ENCODE results near the gene LAYN. TPM values are rescaled to one million over a fixed set of nuclear protein-coding genes. Genes with fewer than 3 reads are reported as not detected.

The LAYN gene, protein sequence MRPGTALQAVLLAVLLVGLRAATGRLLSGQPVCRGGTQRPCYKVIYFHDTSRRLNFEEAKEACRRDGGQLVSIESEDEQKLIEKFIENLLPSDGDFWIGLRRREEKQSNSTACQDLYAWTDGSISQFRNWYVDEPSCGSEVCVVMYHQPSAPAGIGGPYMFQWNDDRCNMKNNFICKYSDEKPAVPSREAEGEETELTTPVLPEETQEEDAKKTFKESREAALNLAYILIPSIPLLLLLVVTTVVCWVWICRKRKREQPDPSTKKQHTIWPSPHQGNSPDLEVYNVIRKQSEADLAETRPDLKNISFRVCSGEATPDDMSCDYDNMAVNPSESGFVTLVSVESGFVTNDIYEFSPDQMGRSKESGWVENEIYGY
- 10 to 100 TPM in 1 of 4 donors, 1 to 10 TPM in 3; 3.3 to 12.6 (median 8.1) TPM for total RNA-seq
- polyA plus RNA-seq: 1 to 10 TPM in 2 of 3 donors, under 1 TPM in 1; 0.60 to 8.4 (median 6.3) TPM
- long read RNA-seq, donor 1, transcript LAYN-201 (7 exons, 2,066 nt): major isoform, 6 of 6 reads
- long read RNA-seq, donor 1, partial matches to known transcripts: 0 of 6 reads
- long read RNA-seq, donor 1, other reads (novel, unspliced or antisense): 0 of 6 reads
- long read RNA-seq, donor 2, transcript LAYN-201 (7 exons, 2,066 nt): major isoform, 11 of 13 reads
- long read RNA-seq, donor 2, partial matches to known transcripts: 0 of 13 reads
- long read RNA-seq, donor 2, other reads (novel, unspliced or antisense): 1 of 13 reads

GRCh38 chr11:111540114-111540936, at the start of gene LAYN:
LAYN (plus strand) TSS chr11:111540720; CDS start chr11:111540844, 124 bp downstream.
- H3K9me3 ChIP-seq: no peaks in the 10 kb centered on the region
- WGBS, 3 donors: 2 to 4% (median 3%) methylated on average over 52 to 70 of the region's 70 CpGs
- intact Hi-C loops (cut with DNase I): no loop called here
- H3K36me3 ChIP-seq (ENCODE audit: insufficient read depth in 1 of 2, low read depth in 1 of 2): peaks cover 0 to under 1% of the 10 kb centered on the region in 2 donors
- peak; percentile 56 to 69 for DNase-seq
- peak within 1 kb of the TSS; percentile 68 for H3K27ac ChIP-seq
- TF ChIP-seq CTCF (IDR thresholded peaks at IDR 0.05): no peak
- no peaks in the 10 kb centered on the region for H3K27me3 ChIP-seq (ENCODE audit: insufficient read depth in 3 of 3, low read length in 2 of 3)
- H3K4me3 ChIP-seq: peak within 1 kb of the TSS; percentile 76
- H3K4me1 ChIP-seq: peaks cover 8% of the 10 kb centered on the region
- peak; percentile 58 to 66 (median 60) for ATAC-seq

GRCh38 chr11:111494040-111494439, 46.5 kb upstream of the LAYN start:
- 68 to 84% (median 81%) methylated on average over 1 of the region's 1 CpG for WGBS, 3 donors
- H3K4me1 ChIP-seq: no peaks in the 10 kb centered on the region
- H3K36me3 ChIP-seq (ENCODE audit: insufficient read depth in 1 of 2, low read depth in 1 of 2): no peaks in the 10 kb centered on the region
- H3K4me3 ChIP-seq: no peak overlapping the region
- DNase-seq (no peak), ATAC-seq (no peak)
- no peak for TF ChIP-seq CTCF (IDR thresholded peaks at IDR 0.05)
- H3K27ac ChIP-seq: no peak overlapping the region
- H3K9me3 ChIP-seq: no peaks in the 10 kb centered on the region
- intact Hi-C loops (cut with DNase I): no loop called here
- no peaks in the 10 kb centered on the region for H3K27me3 ChIP-seq (ENCODE audit: insufficient read depth in 3 of 3, low read length in 2 of 3)

DNA sequence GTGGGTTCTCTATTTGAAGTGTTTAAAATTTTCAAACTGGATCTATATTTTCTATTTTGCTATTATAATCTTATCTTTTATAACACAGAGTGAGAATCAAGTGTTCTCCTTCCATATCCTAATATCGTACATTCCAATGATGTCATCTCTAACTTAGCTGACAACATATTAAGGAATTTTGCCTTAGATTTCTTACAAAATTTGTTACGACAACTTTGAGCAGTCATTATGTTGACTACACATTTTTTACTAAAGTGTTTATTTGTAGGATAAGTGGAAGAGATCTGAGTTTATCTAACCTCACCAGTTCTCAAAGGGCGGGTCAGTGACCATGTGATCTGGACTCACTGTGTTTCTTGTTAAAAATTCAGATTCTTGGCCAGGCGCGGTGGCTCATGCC, 41.0 kb upstream of the LAYN start:
- WGBS, 3 donors: 73 to 83% (median 79%) methylated on average over 5 of the region's 5 CpGs

GRCh38 chr11:111500481-111500880, 40.0 kb upstream of the LAYN start:
- no peak overlapping the region for H3K27ac ChIP-seq
- no peaks in the 10 kb centered on the region for H3K36me3 ChIP-seq (ENCODE audit: insufficient read depth in 1 of 2, low read depth in 1 of 2)
- no peak overlapping the region for H3K4me3 ChIP-seq
- intact Hi-C loops (cut with DNase I): no loop called here
- no peaks in the 10 kb centered on the region for H3K27me3 ChIP-seq (ENCODE audit: insufficient read depth in 3 of 3, low read length in 2 of 3)
- ATAC-seq (no peak), DNase-seq (no peak)
- WGBS, 3 donors: 64 to 72% (median 69%) methylated on average over 1 of the region's 1 CpG
- TF ChIP-seq CTCF (IDR thresholded peaks at IDR 0.05): no peak
- H3K9me3 ChIP-seq: no peaks in the 10 kb centered on the region
- no peaks in the 10 kb centered on the region for H3K4me1 ChIP-seq

More for the DNA sequence above, 41.0 kb upstream of the LAYN start:
- H3K36me3 ChIP-seq (ENCODE audit: insufficient read depth in 1 of 2, low read depth in 1 of 2): no peaks in the 10 kb centered on the region
- H3K9me3 ChIP-seq: no peaks in the 10 kb centered on the region
- no peaks in the 10 kb centered on the region for H3K27me3 ChIP-seq (ENCODE audit: insufficient read depth in 3 of 3, low read length in 2 of 3)
- no peak overlapping the region for H3K27ac ChIP-seq
- no peak overlapping the region for H3K4me3 ChIP-seq
- TF ChIP-seq CTCF (IDR thresholded peaks at IDR 0.05): no peak
- intact Hi-C loops (cut with DNase I): no loop called here
- ATAC-seq (no peak), DNase-seq (no peak)
- no peaks in the 10 kb centered on the region for H3K4me1 ChIP-seq

All from psoas muscle (tissue), 8 donors.